SJCRH30 (cell line): ENCODE results near the gene CUX1. TPM values are rescaled to one million over a fixed set of nuclear protein-coding genes. Genes with fewer than 3 reads are reported as not detected.

Experiments
- DNase-seq, 2 experiments: peaks; one replicate each; pipeline ENCODE4 v3.0.0-alpha.2; 2015 to 2020
- H3K27ac ChIP-seq: fragments of 250-450 bp; sonication (Bioruptor Pico); 2 replicates; pipeline ENCODE4 v1.5.1; 2020; ENCODE audit warnings: mild to moderate bottlenecking, moderate library complexity
- H3K27me3 ChIP-seq: fragments of 250-450 bp; sonication (Bioruptor Pico); 2 replicates; pipeline ENCODE4 v1.5.1; 2020; ENCODE audit warnings: mild to moderate bottlenecking, moderate library complexity
- H3K36me3 ChIP-seq: fragments of 250-450 bp; sonication (Bioruptor Pico); 2 replicates; pipeline ENCODE4 v1.5.1; 2020; ENCODE audit warnings: mild to moderate bottlenecking, moderate library complexity
- H3K4me1 ChIP-seq: fragments of 250-450 bp; sonication (Bioruptor Pico); 2 replicates; pipeline ENCODE4 v1.5.1; 2020; ENCODE audit warnings: mild to moderate bottlenecking, moderate library complexity
- H3K4me3 ChIP-seq: fragments of 250-450 bp; sonication (Bioruptor Pico); 2 replicates; pipeline ENCODE4 v1.5.1; 2020; ENCODE audit warnings: mild to moderate bottlenecking, moderate library complexity
- H3K9me3 ChIP-seq: fragments of 250-450 bp; sonication (Bioruptor Pico); replicated peaks from 2 replicates; pipeline ENCODE4 v1.5.1; 2020; ENCODE audit warnings: mild to moderate bottlenecking, moderate library complexity
- total RNA-seq: library from RNA; depleted of rRNA; stranded (reverse); fragments of >200 nt; shearing (Covaris generic); gene quantifications from 2 replicates; pipeline ENCODE4 v1.2.3, GENCODE V29; 2014

The CUX1 gene
- total RNA-seq, 1 experiment from 2014 or later, result 29.1 TPM

DNA sequence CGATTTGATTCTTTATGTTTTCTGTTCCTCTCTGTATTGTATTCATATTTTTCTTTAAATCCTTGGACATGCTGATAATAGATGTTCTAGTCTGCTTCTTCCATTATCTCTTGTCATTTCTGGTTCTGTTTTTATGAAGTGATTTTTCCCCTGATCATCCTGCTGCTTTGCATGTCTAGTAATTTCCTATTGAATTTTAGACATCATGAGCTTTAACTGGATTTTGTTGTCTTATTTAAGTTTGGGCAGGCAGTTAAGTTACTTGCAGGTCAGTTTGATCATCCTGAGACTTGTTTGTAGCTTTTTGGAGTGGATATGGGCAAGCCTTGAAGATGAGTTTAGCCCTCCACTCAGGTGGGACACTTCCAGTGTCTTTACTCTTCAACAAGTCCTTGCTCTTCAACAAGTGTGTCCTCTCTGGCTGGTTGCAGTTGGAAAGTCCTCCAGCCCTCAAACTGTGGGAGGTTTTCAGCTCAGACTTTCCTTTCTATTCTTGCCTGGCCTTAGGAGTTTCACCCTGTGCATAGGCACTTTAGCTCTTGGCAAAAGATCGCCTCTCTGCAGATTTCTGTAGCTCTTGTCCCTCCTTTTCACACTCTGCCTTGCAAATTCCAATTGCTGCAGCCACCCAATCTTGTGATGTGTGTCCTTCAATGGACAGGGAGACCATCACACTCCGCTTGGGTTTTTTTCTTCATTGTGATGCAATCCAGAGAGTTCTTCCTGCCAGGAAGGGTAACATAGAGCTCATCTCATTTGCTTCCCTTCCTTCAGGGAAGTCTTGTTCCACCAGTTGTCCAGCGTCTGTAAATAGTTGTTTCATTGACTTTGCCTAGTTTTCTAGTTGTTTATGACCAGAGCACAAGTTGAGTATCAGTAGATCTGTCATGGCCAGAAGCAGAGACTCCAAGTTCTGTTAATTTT is 272.0 kb downstream of the CUX1 start:
- no peak overlapping the region for H3K4me3 ChIP-seq

DNA sequence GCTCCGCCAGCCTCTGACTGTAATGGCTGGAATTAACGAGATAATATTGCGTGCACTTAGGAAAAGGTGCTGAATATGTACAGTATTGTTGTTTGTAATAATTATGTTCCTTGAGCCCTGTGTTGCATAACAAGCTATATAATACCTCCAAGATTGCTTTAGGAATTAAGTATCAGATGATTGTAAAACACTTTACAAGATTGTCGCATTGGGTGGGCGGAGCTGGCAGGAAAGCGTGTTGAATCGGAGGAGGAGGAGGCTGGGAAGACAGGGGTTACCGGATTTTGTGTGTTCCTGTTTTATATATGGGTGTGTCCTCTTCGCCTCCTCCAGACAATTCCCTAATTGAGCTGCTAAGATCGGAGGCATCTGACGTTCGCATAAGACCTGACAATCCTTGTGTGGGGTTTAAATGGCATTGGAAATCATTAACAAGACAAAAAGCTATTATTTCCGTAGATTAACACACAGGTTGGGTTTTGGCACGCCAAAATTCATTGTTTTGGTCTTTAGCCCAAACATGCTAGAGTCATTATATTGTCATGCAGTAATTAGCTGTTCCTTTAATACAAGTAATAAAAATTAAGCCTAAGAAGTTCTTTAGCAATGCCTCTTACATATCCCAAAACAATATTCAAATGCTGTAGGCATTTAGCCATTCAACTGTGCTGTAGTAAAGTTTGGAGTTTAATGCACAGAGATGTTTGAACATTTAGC is 276.3 kb downstream of the CUX1 start:
- no peak for DNase-seq
- Histone ChIP-seq H3K36me3 (peaks cover 6% of the 10 kb centered on the region), H3K27me3 (no peaks in the 10 kb centered on the region), H3K27ac (no peak overlapping the region), H3K4me3 (no peak overlapping the region), H3K4me1 (no peaks in the 10 kb centered on the region), H3K9me3 (no peaks in the 10 kb centered on the region)

More for the DNA sequence above, 272.0 kb downstream of the CUX1 start:
- Histone ChIP-seq H3K9me3 (peaks cover 3% of the 10 kb centered on the region; the same call in 1 of the 2 replicates), H3K27me3 (no peaks in the 10 kb centered on the region), H3K4me1 (no peaks in the 10 kb centered on the region), H3K36me3 (peaks cover 4% of the 10 kb centered on the region; the same call in 1 of the 2 replicates), H3K27ac (no peak overlapping the region)
- no peak for DNase-seq

DNA sequence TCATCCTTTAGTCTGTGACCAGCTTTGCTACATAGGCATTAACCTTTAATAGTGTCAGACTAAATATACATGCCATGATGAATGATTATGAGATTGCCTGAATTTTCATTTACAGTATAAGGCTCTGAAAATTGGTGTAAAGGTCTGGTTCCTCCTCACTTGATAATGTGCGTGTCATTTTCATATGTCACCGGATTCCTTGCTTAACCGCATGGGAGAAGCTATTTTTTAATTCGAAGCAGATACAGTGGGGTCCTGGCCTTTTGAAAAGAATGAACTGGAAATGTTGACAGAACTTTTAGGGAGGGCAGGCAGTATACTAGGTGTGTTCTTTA is 276.9 kb downstream of the CUX1 start:
- DNase-seq, result no peak
- no peak overlapping the region for H3K4me3 ChIP-seq
- no peak overlapping the region for H3K27ac ChIP-seq
- no peaks in the 10 kb centered on the region for H3K9me3 ChIP-seq
- peaks cover 6% of the 10 kb centered on the region for H3K36me3 ChIP-seq
- H3K4me1 ChIP-seq, result no peaks in the 10 kb centered on the region
- H3K27me3 ChIP-seq, result no peaks in the 10 kb centered on the region

GRCh38 chr7:102095321-102096011 is 278.0 kb downstream of the CUX1 start:
- DNase-seq, result no peak
- Histone ChIP-seq H3K36me3 (peaks cover 9% of the 10 kb centered on the region), H3K4me1 (no peaks in the 10 kb centered on the region), H3K4me3 (no peak overlapping the region), H3K27ac (no peak overlapping the region), H3K9me3 (no peaks in the 10 kb centered on the region), H3K27me3 (no peaks in the 10 kb centered on the region)

DNA sequence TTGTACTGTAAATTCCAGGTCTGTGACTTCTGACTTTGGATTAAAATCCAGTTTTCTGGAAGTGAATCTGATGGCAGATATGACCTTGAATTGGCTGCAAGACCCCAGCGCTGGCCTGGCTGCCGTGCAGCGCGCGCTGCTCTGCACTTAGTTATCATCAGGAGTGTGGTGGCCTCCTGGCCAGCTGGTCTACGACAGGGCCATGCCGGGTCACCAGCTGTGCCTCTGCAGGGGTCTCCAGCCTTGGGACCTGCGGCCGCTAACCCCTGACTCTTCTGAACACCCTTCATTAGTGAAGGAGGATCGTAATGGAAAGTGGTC is 278.5 kb downstream of the CUX1 start:
- Histone ChIP-seq H3K36me3 (peaks cover 9% of the 10 kb centered on the region), H3K9me3 (no peaks in the 10 kb centered on the region), H3K27ac (no peak overlapping the region), H3K4me1 (no peaks in the 10 kb centered on the region), H3K4me3 (no peak overlapping the region), H3K27me3 (no peaks in the 10 kb centered on the region)
- no peak for DNase-seq

DNA sequence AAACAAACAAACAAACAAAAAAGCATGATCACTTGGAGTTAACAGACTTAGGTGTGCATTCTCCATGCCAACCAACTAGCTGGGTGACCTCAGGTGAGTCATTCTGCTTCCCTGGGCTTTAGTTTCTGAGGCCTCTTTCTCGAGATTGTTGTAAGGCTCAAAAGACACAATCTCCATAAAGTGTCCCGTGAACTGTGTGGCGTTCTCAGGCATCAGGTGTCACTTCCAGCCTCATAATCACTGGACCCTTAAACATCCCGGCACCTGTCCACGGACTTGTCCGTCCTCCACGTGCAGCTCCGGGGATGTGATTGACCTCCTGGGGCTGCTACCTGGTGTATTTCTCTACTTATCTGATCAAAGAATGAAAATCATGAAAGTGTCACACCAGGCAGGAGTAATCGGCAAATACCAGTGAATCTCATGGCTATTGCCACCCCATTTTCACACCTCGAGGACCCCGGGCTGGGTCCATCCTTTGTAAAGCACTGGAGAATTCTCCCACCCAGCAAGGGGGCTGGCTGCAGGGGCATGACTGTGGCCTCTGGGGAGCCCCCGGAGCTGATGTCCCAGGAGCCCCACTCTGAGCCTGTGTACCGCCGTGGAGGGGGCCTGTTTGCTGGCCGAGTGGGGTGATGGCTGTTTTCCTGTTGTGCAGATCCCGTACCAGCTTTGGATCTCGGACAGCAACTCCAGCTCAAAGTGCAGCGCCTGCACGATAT is 279.4 kb downstream of the CUX1 start:
- peaks cover 9% of the 10 kb centered on the region for H3K36me3 ChIP-seq
- no peak overlapping the region for H3K4me3 ChIP-seq
- H3K9me3 ChIP-seq, result no peaks in the 10 kb centered on the region
- no peaks in the 10 kb centered on the region for H3K4me1 ChIP-seq
- no peak for DNase-seq
- H3K27me3 ChIP-seq, result no peaks in the 10 kb centered on the region
- no peak overlapping the region for H3K27ac ChIP-seq

- DNase-seq, result no peak
- H3K27me3 ChIP-seq, result no peaks in the 10 kb centered on the region
Observed at GRCh38 chr7:102097601-102098161, 280.3 kb downstream of the CUX1 start.

GRCh38 chr7:102098986-102099385 is 281.6 kb downstream of the CUX1 start:
- DNase-seq, result no peak
- Histone ChIP-seq H3K9me3 (no peaks in the 10 kb centered on the region), H3K27ac (no peak overlapping the region), H3K4me3 (no peak overlapping the region), H3K27me3 (no peaks in the 10 kb centered on the region), H3K4me1 (no peaks in the 10 kb centered on the region), H3K36me3 (peaks cover 9% of the 10 kb centered on the region)

More at GRCh38 chr7:102097601-102098161, 280.3 kb downstream of the CUX1 start:
- Histone ChIP-seq H3K4me1 (no peaks in the 10 kb centered on the region), H3K4me3 (no peak overlapping the region), H3K36me3 (peaks cover 9% of the 10 kb centered on the region), H3K9me3 (no peaks in the 10 kb centered on the region), H3K27ac (no peak overlapping the region)

DNA sequence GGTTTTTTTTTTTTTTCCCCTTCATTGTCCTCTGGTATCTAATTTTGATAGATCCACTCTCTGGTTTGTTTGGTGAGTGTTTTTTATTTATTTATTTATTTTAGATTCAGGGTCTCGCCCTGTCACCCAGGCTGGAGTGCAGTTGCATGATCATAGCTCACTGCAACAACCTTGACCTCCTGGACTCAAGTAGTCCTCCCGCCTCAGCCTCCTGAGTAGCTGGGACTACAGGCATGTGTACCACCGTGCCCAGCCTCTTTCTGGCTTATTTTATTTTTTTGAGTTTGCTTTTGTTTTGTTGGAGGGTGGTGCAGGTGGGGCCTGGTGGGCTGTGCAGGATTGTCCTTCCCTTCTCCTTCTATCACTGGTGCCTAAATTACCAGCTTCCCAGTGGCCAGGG is 282.0 kb downstream of the CUX1 start:
- DNase-seq, result no peak
- H3K4me3 ChIP-seq, result no peak overlapping the region
- H3K4me1 ChIP-seq, result no peaks in the 10 kb centered on the region

GRCh38 chr7:102101111-102101551 is 283.7 kb downstream of the CUX1 start:
- Histone ChIP-seq H3K27ac (no peak overlapping the region), H3K36me3 (peaks cover 22% of the 10 kb centered on the region), H3K9me3 (no peaks in the 10 kb centered on the region), H3K4me3 (no peak overlapping the region), H3K4me1 (no peaks in the 10 kb centered on the region), H3K27me3 (no peaks in the 10 kb centered on the region)
- no peak for DNase-seq

More for the DNA sequence above, 282.0 kb downstream of the CUX1 start:
- H3K36me3 ChIP-seq, result peaks cover 12% of the 10 kb centered on the region
- no peaks in the 10 kb centered on the region for H3K9me3 ChIP-seq
- no peaks in the 10 kb centered on the region for H3K27me3 ChIP-seq
- no peak overlapping the region for H3K27ac ChIP-seq

DNA sequence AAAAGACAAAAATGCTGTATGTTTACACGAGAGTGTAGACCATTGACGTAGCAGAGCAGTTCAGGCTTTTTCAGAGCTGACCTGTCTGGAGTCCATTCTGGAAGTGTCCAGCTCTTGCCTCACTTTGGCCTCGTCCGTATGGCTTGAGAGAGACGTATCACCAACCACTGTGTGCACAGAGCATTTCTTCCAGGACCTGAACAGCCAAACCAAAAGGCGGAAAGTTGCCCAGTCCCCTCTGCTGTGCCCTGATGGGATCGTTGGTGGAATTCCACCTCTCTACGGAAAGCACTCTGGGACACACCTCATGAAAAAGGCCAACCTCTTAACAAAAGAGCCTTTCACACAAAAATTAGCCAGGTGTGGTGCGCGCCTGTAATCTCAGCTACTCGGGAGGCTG is 284.5 kb downstream of the CUX1 start:
- no peaks in the 10 kb centered on the region for H3K27me3 ChIP-seq
- peaks cover 22% of the 10 kb centered on the region for H3K36me3 ChIP-seq
- no peak overlapping the region for H3K4me3 ChIP-seq
- H3K9me3 ChIP-seq, result no peaks in the 10 kb centered on the region
- H3K27ac ChIP-seq, result no peak overlapping the region
- no peaks in the 10 kb centered on the region for H3K4me1 ChIP-seq
- DNase-seq, result no peak

GRCh38 chr7:102103027-102103372 is 285.6 kb downstream of the CUX1 start:
- DNase-seq, result no peak

GRCh38 chr7:102104245-102104644 is 286.8 kb downstream of the CUX1 start:
- Histone ChIP-seq H3K9me3 (no peaks in the 10 kb centered on the region), H3K4me1 (no peaks in the 10 kb centered on the region), H3K36me3 (peaks cover 16% of the 10 kb centered on the region), H3K4me3 (no peak overlapping the region), H3K27ac (no peak overlapping the region), H3K27me3 (no peaks in the 10 kb centered on the region)
- no peak for DNase-seq

More at GRCh38 chr7:102103027-102103372, 285.6 kb downstream of the CUX1 start:
- Histone ChIP-seq H3K27ac (no peak overlapping the region), H3K27me3 (no peaks in the 10 kb centered on the region), H3K4me1 (no peaks in the 10 kb centered on the region), H3K36me3 (peaks cover 16% of the 10 kb centered on the region), H3K4me3 (no peak overlapping the region), H3K9me3 (no peaks in the 10 kb centered on the region)

- no peak overlapping the region for H3K4me3 ChIP-seq
- H3K27me3 ChIP-seq, result no peaks in the 10 kb centered on the region
- H3K27ac ChIP-seq, result no peak overlapping the region
- no peaks in the 10 kb centered on the region for H3K9me3 ChIP-seq
- H3K36me3 ChIP-seq, result peaks cover 13% of the 10 kb centered on the region; the same call in 1 of the 2 replicates
- DNase-seq, result no peak
- peaks cover 9% of the 10 kb centered on the region for H3K4me1 ChIP-seq
Observed at GRCh38 chr7:102106625-102107024, 289.2 kb downstream of the CUX1 start.
